WTC11 (cell line): ENCODE measurements around the gene STOX2. TPM values are rescaled to one million over a fixed set of nuclear protein-coding genes. Genes with fewer than 3 reads are reported as not detected.

Experiments
- AR ChIP-seq: fragments of 250-450 bp; sonication (Bioruptor Pico); IDR thresholded peaks from 2 replicates; pipeline ENCODE4 v1.9.0; 2021; ENCODE audit warnings: mild to moderate bottlenecking
- ATF6 ChIP-seq: sonication (generic); formaldehyde crosslinking; IDR thresholded peaks from 2 replicates; pipeline ENCODE4 v1.8.1; 2023; ENCODE audit warnings: mild to moderate bottlenecking, missing genetic modification reagents
- CREM ChIP-seq: sonication (generic); formaldehyde crosslinking; IDR thresholded peaks from 2 replicates; pipeline ENCODE4 v1.8.1; 2022; ENCODE audit warnings: mild to moderate bottlenecking, missing genetic modification reagents, moderate library complexity
- EMX1 ChIP-seq: fragments of 250-450 bp; sonication (Bioruptor Pico); IDR thresholded peaks from 2 replicates; pipeline ENCODE4 v1.8.0; 2021; ENCODE audit warnings: mild to moderate bottlenecking
- FOXP4 ChIP-seq: sonication (generic); formaldehyde crosslinking; IDR thresholded peaks from 2 replicates; pipeline ENCODE4 v1.8.0; 2022; ENCODE audit warnings: mild to moderate bottlenecking, missing genetic modification reagents
- GTF2I ChIP-seq: fragments of 250-450 bp; sonication (Bioruptor Pico); conservative IDR thresholded peaks from 2 replicates; pipeline ENCODE4 v1.4.0; 2021; ENCODE audit warnings: mild to moderate bottlenecking
- HMGXB4 ChIP-seq: sonication (generic); formaldehyde crosslinking; IDR thresholded peaks from 2 replicates; pipeline ENCODE4 v1.8.1; 2023; ENCODE audit warnings: mild to moderate bottlenecking, moderate library complexity, missing genetic modification reagents
- MYBL2 ChIP-seq: sonication (generic); formaldehyde crosslinking; IDR thresholded peaks from 2 replicates; pipeline ENCODE4 v1.8.1; 2023; ENCODE audit warnings: mild to moderate bottlenecking, moderate library complexity, missing genetic modification reagents
- NFYB ChIP-seq: sonication (generic); formaldehyde crosslinking; conservative IDR thresholded peaks from 2 replicates; pipeline ENCODE4 v1.8.0; 2022; ENCODE audit warnings: low read depth, missing genetic modification reagents
- NR3C1 ChIP-seq: sonication (generic); formaldehyde crosslinking; conservative IDR thresholded peaks from 2 replicates; pipeline ENCODE4 v1.8.1; 2023; ENCODE audit warnings: low read depth, mild to moderate bottlenecking, missing genetic modification reagents
- PRDM15 ChIP-seq: sonication (generic); formaldehyde crosslinking; IDR thresholded peaks from 2 replicates; pipeline ENCODE4 v1.8.0; 2022; ENCODE audit warnings: missing genetic modification reagents
- RELA ChIP-seq: sonication (generic); formaldehyde crosslinking; IDR thresholded peaks from 2 replicates; pipeline ENCODE4 v1.8.1; 2022; ENCODE audit warnings: missing genetic modification reagents, mild to moderate bottlenecking, borderline replicate concordance
- ZBTB21 ChIP-seq: sonication (generic); formaldehyde crosslinking; IDR thresholded peaks from 2 replicates; pipeline ENCODE4 v1.8.1; 2023; ENCODE audit warnings: mild to moderate bottlenecking, missing genetic modification reagents, borderline replicate concordance
- ZNF138 ChIP-seq: sonication (generic); formaldehyde crosslinking; conservative IDR thresholded peaks from 2 replicates; pipeline ENCODE4 v1.8.1; 2022; ENCODE audit warnings: mild to moderate bottlenecking, moderate library complexity, missing genetic modification reagents
- ZNF219 ChIP-seq: sonication (generic); formaldehyde crosslinking; IDR thresholded peaks from 2 replicates; pipeline ENCODE4 v1.8.0; 2023; ENCODE audit warnings: missing genetic modification reagents, mild to moderate bottlenecking, borderline replicate concordance
- ZNF317 ChIP-seq: sonication (generic); formaldehyde crosslinking; IDR thresholded peaks from 2 replicates; pipeline ENCODE4 v1.8.1; 2023; ENCODE audit warnings: low read depth, mild to moderate bottlenecking, moderate library complexity, missing genetic modification reagents, borderline replicate concordance
- ZNF423 ChIP-seq: fragments of 250-450 bp; sonication (Bioruptor Pico); IDR thresholded peaks from 2 replicates; pipeline ENCODE4 v2.1.2; 2022; ENCODE audit warnings: mild to moderate bottlenecking, moderate library complexity
- ZNF671 ChIP-seq: fragments of 250-450 bp; sonication (Bioruptor Pico); IDR thresholded peaks from 2 replicates; pipeline ENCODE4 v1.8.0; 2021; ENCODE audit warnings: mild to moderate bottlenecking
- total RNA-seq: library from RNA; stranded (reverse); gene quantifications from 3 replicates; pipeline ENCODE4 v1.2.3, GENCODE V29; 2021

Gene STOX2
- total RNA-seq, 1 experiment from 2014 or later: 31.6 TPM

GRCh38 chr4:183906739-183907651 is 1.9 kb downstream of the STOX2 start (continued):
- TF ChIP-seq ZNF219: no peak
- no peak for TF ChIP-seq RELA (CRISPR knock-in tag)
- TF ChIP-seq EMX1: no peak
- no peak for TF ChIP-seq AR (CRISPR knock-in tag)
- no peak; the same call in 1 of the 2 replicates for TF ChIP-seq NFYB
- no peak for TF ChIP-seq MYBL2
- TF ChIP-seq ZBTB21 (CRISPR knock-in tag): no peak
- 0 out of 2 replicates have a peak, but pooled peaks have one; percentile 22 for TF ChIP-seq HMGXB4
- no peak for TF ChIP-seq PRDM15
- TF ChIP-seq ZNF317 (CRISPR knock-in tag): no peak
- TF ChIP-seq ATF6: no peak
- TF ChIP-seq GTF2I (CRISPR knock-in tag): no peak
- no peak for TF ChIP-seq NR3C1 (CRISPR knock-in tag)
- TF ChIP-seq ZNF671 (CRISPR knock-in tag): no peak
- peak; percentile 39; the same call in 1 of the 2 replicates for TF ChIP-seq CREM (CRISPR knock-in tag)
- 0 out of 2 replicates have a peak, but pooled peaks have one; percentile 30 for TF ChIP-seq FOXP4 (CRISPR knock-in tag)
- TF ChIP-seq ZNF423 (CRISPR knock-in tag): no peak
- TF ChIP-seq ZNF138 (CRISPR knock-in tag): no peak
- TF ChIP-seq, all 79 proteins: peak for 9
